Vagina (tissue), 2 donors: ENCODE data around the gene ASIC5. TPM values are rescaled to one million over a fixed set of nuclear protein-coding genes. Genes with fewer than 3 reads are reported as not detected.

Experiments used
- DNase-seq, 2 donors: peaks; one replicate each; pipeline ENCODE4 v3.0.0-alpha.2; 2017; ENCODE audit errors: extremely low spot score in 2 of 2
- H3K27ac ChIP-seq: fragments of 200-600 bp; sonication (generic); one replicate; pipeline ENCODE4 v1.5.1; 2019
- H3K27me3 ChIP-seq: fragments of 200-600 bp; sonication (generic); one replicate; pipeline ENCODE4 v1.5.1; 2019
- H3K36me3 ChIP-seq, 2 donors: fragments of 200-600 bp; sonication (generic); one replicate each; pipeline ENCODE4 v1.5.1; 2017 to 2019
- H3K4me1 ChIP-seq: fragments of 200-600 bp; sonication (generic); one replicate; pipeline ENCODE4 v1.5.1; 2019
- H3K4me3 ChIP-seq, 2 donors: fragments of 200-600 bp; sonication (generic); 1 replicate in 1 of 2; 2 replicates in 1 of 2; pipeline ENCODE4 v1.5.1; 2016 to 2019
- H3K9me3 ChIP-seq: fragments of 200-600 bp; sonication (generic); one replicate; pipeline ENCODE4 v1.5.1; 2019
- POLR2A ChIP-seq, 2 donors: fragments of 450-650 bp; IDR thresholded peaks; one replicate each; pipeline ENCODE4 v1.6.1; 2017; ENCODE audit warnings: antibody characterized with exemption in 2 of 2, mild to moderate bottlenecking in 2 of 2, moderate library complexity in 2 of 2
- POLR2AphosphoS5 ChIP-seq, 2 donors: sonication (generic); formaldehyde crosslinking; IDR thresholded peaks; one replicate each; pipeline ENCODE4 v1.9.0; 2017; ENCODE audit warnings: antibody characterized with exemption in 2 of 2, mild to moderate bottlenecking in 2 of 2, low read depth in 1 of 2; ENCODE audit not compliant: insufficient read depth in 1 of 2
- intact Hi-C: fragments of 100-400 bp; cut with DNase I; formaldehyde crosslinking; loops from one replicate; pipeline ENCODE4 v1.15.1; 2023
- total RNA-seq: library from RNA; depleted of rRNA; stranded (reverse); fragments of >200 nt; gene quantifications from one replicate; pipeline ENCODE4 v1.2.3, GENCODE V29; 2016
- TF ChIP-seq, protein P1 (sequence below), 3 experiments: fragments of 450-650 bp in 2 of 3; fragments of 200-600 bp in 1 of 3; sonication (generic) in 1 of 3; IDR thresholded peaks; one replicate each; pipeline ENCODE4 v1.5.1; 2017 to 2019; ENCODE audit warnings: antibody characterized with exemption in 3 of 3, mild to moderate bottlenecking in 2 of 3, moderate library complexity in 2 of 3

ASIC5 gene
- total RNA-seq, 1 donor from 2014 or later, result not detected

DNA sequence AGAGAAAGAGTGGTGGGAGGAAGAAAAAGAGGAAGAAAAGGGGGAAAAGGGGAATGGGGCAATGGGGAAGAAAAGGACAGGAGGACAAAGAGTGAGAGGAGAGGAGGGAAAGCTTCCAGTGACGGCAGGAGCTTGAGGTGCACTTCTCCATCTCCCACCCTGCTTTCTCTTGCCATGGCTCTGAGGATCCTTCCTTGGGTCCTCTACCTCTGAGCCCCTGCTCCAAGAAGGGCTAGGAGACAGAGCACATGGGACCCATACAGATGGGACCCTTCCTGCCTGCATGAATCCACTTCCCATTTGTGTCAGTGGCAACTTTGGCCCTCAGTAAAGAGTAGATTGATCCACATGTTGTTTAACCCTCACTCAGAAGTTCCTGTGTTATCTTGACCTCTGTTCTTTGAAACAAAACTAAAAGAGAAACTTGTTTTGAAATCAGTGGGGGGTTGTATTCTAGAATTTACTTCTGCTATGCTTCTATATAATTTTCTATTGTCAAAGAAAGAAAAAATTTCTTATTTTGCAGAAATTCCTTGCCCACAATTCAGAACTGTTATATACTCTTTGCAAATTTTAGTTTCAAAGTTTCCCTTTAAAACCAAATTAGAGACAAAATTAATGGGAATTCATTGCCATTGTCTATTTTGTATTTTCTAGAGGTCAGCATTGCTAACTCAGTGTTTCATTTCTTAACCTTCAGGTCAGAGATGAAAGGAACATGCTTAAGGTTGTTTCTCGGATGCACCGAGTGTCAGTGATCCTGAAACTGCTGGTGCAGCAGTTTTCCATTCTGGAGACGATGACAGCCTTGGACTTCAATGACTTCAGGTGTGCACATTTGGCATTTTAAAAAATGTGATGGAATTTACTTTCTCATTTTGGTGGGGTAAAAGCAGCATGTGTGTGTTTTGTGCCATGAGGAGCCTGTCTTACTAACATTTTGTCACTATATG, 42.4 kb upstream of the ASIC5 start:
- intact Hi-C loops, result no loop called here
- DNase-seq, result no peak
- TF ChIP-seq POLR2A (IDR thresholded peaks at IDR 0.05) (no peak), POLR2AphosphoS5 (IDR thresholded peaks at IDR 0.05; ENCODE audit: insufficient read depth in 1 of 2, low read depth in 1 of 2) (no peak)
- TF ChIP-seq, protein P1, sequence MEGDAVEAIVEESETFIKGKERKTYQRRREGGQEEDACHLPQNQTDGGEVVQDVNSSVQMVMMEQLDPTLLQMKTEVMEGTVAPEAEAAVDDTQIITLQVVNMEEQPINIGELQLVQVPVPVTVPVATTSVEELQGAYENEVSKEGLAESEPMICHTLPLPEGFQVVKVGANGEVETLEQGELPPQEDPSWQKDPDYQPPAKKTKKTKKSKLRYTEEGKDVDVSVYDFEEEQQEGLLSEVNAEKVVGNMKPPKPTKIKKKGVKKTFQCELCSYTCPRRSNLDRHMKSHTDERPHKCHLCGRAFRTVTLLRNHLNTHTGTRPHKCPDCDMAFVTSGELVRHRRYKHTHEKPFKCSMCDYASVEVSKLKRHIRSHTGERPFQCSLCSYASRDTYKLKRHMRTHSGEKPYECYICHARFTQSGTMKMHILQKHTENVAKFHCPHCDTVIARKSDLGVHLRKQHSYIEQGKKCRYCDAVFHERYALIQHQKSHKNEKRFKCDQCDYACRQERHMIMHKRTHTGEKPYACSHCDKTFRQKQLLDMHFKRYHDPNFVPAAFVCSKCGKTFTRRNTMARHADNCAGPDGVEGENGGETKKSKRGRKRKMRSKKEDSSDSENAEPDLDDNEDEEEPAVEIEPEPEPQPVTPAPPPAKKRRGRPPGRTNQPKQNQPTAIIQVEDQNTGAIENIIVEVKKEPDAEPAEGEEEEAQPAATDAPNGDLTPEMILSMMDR (IDR thresholded peaks at IDR 0.05), result no peak

DNA sequence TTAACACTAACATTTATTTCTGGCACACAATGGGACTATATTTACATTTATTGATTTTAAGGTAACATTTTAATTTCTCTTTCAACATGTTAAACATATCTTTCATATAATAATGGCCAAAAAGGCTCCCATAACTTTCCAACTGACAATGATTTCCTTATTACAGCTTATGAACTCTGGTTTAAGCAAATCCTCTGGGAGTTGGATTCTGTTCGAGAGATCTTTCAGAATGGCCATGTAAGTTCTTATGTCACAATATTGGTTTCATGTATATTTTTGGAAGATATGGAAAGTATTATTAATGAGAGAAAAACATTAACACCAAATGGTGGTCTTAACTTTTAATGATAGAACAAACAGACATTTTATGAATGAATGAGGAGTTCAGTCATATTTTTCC, 41.5 kb upstream of the ASIC5 start:
- H3K9me3 ChIP-seq, result no peaks in the 10 kb centered on the region
- intact Hi-C loops, result no loop called here
- H3K27ac ChIP-seq, result no peak overlapping the region
- H3K36me3 ChIP-seq, result no peaks in the 10 kb centered on the region
- H3K4me3 ChIP-seq, result no peak overlapping the region
- DNase-seq, result no peak
- no peaks in the 10 kb centered on the region for H3K4me1 ChIP-seq
- TF ChIP-seq POLR2A (IDR thresholded peaks at IDR 0.05), result no peak
- H3K27me3 ChIP-seq, result no peaks in the 10 kb centered on the region

More for the DNA sequence above, 42.4 kb upstream of the ASIC5 start:
- Histone ChIP-seq H3K4me3 (no peak overlapping the region), H3K36me3 (no peaks in the 10 kb centered on the region), H3K4me1 (no peaks in the 10 kb centered on the region), H3K9me3 (no peaks in the 10 kb centered on the region), H3K27me3 (no peaks in the 10 kb centered on the region), H3K27ac (no peak overlapping the region)

DNA sequence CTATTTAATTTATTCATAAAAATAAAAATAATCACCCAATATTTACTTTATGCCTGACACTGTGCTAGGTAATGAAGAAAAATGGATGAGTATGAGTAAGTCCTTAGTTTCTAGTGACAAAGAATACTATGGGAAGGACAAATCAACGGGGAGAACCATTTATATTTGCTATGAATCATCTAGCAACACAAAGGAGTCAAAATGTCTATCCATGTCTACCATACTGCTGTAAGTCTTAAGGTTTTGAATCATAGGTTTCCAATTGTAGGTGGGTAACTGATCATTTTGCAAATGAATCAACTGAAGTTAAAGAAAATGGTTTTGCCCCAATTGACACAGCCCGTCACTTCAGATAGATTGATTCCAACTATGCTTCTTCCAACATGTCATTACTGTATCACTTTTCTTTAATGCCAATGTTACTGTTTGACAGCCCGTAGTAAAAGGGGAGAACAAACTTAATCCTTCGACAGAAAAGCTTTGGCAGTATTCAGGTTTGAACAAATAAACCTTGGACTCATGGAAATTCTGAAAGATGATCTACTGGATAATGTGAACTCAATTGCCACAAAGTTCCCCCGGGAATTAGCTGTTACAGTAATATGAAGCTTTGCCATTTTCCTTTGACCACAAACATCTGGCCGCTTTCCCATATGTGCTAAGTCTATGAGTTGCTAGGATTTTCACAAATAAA, 40.6 kb upstream of the ASIC5 start:
- no peak overlapping the region for H3K27ac ChIP-seq
- H3K27me3 ChIP-seq, result no peaks in the 10 kb centered on the region
- intact Hi-C loops, result no loop called here
- no peaks in the 10 kb centered on the region for H3K9me3 ChIP-seq
- no peak for DNase-seq
- TF ChIP-seq POLR2A (IDR thresholded peaks at IDR 0.05), result no peak
- no peak for TF ChIP-seq POLR2AphosphoS5 (IDR thresholded peaks at IDR 0.05; ENCODE audit: insufficient read depth in 1 of 2, low read depth in 1 of 2)
- TF ChIP-seq, protein P1 (IDR thresholded peaks at IDR 0.05), result no peak
- no peaks in the 10 kb centered on the region for H3K4me1 ChIP-seq
- no peak overlapping the region for H3K4me3 ChIP-seq
- no peaks in the 10 kb centered on the region for H3K36me3 ChIP-seq

DNA sequence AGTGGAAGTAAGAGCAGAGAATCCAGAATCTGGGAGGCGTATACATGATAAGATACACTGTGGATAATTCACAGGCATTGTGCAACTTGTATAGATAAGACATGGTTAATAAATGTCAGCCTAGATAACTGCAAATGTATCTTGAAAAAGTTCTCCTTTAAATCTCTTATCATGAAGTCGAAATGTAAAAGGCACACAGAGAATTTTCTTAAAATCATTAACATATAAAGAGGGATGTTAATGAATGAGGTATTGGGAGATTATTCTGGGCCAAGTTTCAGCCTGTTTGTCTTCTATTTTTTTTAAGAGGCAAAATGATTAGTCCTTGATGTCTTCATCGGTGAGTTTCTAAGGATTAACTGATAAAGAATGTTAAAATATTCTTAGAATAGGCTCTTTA, 38.3 kb upstream of the ASIC5 start:
- no peaks in the 10 kb centered on the region for H3K9me3 ChIP-seq
- DNase-seq, result no peak
- no peaks in the 10 kb centered on the region for H3K4me1 ChIP-seq
- TF ChIP-seq, protein P1 (IDR thresholded peaks at IDR 0.05), result no peak
- TF ChIP-seq POLR2A (IDR thresholded peaks at IDR 0.05) (no peak), POLR2AphosphoS5 (IDR thresholded peaks at IDR 0.05; ENCODE audit: insufficient read depth in 1 of 2, low read depth in 1 of 2) (no peak)
- H3K27me3 ChIP-seq, result no peaks in the 10 kb centered on the region
- intact Hi-C loops, result no loop called here
- H3K36me3 ChIP-seq, result no peaks in the 10 kb centered on the region
- H3K27ac ChIP-seq, result no peak overlapping the region
- no peak overlapping the region for H3K4me3 ChIP-seq

DNA sequence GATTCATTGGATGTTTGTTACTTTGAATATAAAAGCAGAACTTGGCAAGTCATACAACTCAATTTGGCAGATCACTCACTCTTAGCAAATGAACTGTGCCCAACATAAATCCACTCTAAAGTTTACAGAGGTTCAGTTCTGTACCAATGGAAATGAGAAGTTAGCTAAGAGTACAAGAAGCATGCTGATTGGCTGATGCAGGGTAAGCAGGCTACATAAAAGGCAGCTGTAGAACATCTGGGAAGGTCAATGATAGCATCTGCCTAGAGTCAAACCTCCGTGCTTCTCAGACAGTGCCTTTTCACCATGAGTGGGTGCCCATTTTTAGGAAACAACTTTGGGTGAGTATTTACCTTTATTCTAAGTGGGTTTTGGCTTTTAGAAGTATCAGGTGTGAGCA, 37.4 kb upstream of the ASIC5 start, which contains the start of gene TDO2:
TDO2 (plus strand) TSS at position 244 of the 400 bp plus-strand sequence; CDS start at position 307, 63 bp downstream.
- intact Hi-C loops, result no loop called here
- H3K36me3 ChIP-seq, result no peaks in the 10 kb centered on the region

More for the DNA sequence above, 37.4 kb upstream of the ASIC5 start, which contains the start of gene TDO2:
- Histone ChIP-seq H3K4me3 (no peak within 1 kb of the TSS), H3K27ac (no peak within 1 kb of the TSS), H3K9me3 (no peaks in the 10 kb centered on the region), H3K4me1 (no peaks in the 10 kb centered on the region), H3K27me3 (no peaks in the 10 kb centered on the region)
- TF ChIP-seq POLR2A (IDR thresholded peaks at IDR 0.05) (no peak), POLR2AphosphoS5 (IDR thresholded peaks at IDR 0.05; ENCODE audit: insufficient read depth in 1 of 2, low read depth in 1 of 2) (no peak)
- TF ChIP-seq, protein P1 (IDR thresholded peaks at IDR 0.05), result no peak
- DNase-seq, result no peak
